Measurements from ENCODE around the gene BCOR. TPM values are rescaled to one million over a fixed set of nuclear protein-coding genes. Genes with fewer than 3 reads are reported as not detected.

Gene BCOR
- total and polyA plus RNA-seq, 2 of the 13 experiments (the other 11 are each of a cell fraction or from before 2014, with no cell fraction given): 14.3 to 15.2 TPM

GRCh38 chrX:40108162-40108958, 10.6 kb upstream of the BCOR start (continued):
- TF ChIP-seq ARID3A (IDR thresholded peaks at IDR 0.05; ENCODE audit: low read depth, low read length): no peak
- no peak for TF ChIP-seq CENPT (CRISPR knock-in tag; IDR thresholded peaks at IDR 0.05; ENCODE audit: low read depth)
- TF ChIP-seq HNRNPL (IDR thresholded peaks at IDR 0.05; ENCODE audit: low read depth, low read length): 0 out of 2 replicates have a peak, but pooled peaks have one; percentile 5
- TF ChIP-seq ZNF451 (CRISPR knock-in tag; IDR thresholded peaks at IDR 0.05): no peak
- no peak for TF ChIP-seq FOXA3 (CRISPR knock-in tag; IDR thresholded peaks at IDR 0.05)
- no peak for TF ChIP-seq ZIK1 (CRISPR knock-in tag; IDR thresholded peaks at IDR 0.05; ENCODE audit: borderline replicate concordance, low read depth)
- peak; percentile 56 for TF ChIP-seq SAP130 (CRISPR knock-in tag; IDR thresholded peaks at IDR 0.05; ENCODE audit: low read depth)
- TF ChIP-seq ZNF580 (CRISPR knock-in tag; IDR thresholded peaks at IDR 0.05; ENCODE audit: borderline replicate concordance, low read depth): no peak
- no peak for TF ChIP-seq RERE (CRISPR knock-in tag; IDR thresholded peaks at IDR 0.05; ENCODE audit: low read depth)
- TF ChIP-seq ZBTB40 (IDR thresholded peaks at IDR 0.05): no peak
- TF ChIP-seq ZBTB40 (CRISPR knock-in tag; IDR thresholded peaks at IDR 0.05): no peak
